ENCODE measurements around the gene AHCYL2. TPM values are rescaled to one million over a fixed set of nuclear protein-coding genes. Genes with fewer than 3 reads are reported as not detected.

Gene AHCYL2
- total and polyA plus RNA-seq, 9 donors = 8.7 to 25.8 (median 17.2) TPM

GRCh38 chr7:129205987-129206785 lies 18.6 kb upstream of the AHCYL2 start:
- H3K4me1 ChIP-seq (ENCODE audit: insufficient read depth) = no peaks in the 10 kb centered on the region
- no peak overlapping the region for H3K27ac ChIP-seq
- H3K36me3 ChIP-seq = no peaks in the 10 kb centered on the region
- TF ChIP-seq CTCF (IDR thresholded peaks at IDR 0.05) (no peak), POLR2A (IDR thresholded peaks at IDR 0.05) (no peak), EP300 (IDR thresholded peaks at IDR 0.05) (no peak)
- no peaks in the 10 kb centered on the region for H3K27me3 ChIP-seq
- H3K9me3 ChIP-seq = no peaks in the 10 kb centered on the region
- H3K4me3 ChIP-seq = no peak overlapping the region
- no peak for DNase-seq
- intact Hi-C loops (cut with DNase I) = no loop called here
- 89 to 92% (median 90%) methylated on average over 18 of the region's 18 CpGs for WGBS, 3 donors

DNA sequence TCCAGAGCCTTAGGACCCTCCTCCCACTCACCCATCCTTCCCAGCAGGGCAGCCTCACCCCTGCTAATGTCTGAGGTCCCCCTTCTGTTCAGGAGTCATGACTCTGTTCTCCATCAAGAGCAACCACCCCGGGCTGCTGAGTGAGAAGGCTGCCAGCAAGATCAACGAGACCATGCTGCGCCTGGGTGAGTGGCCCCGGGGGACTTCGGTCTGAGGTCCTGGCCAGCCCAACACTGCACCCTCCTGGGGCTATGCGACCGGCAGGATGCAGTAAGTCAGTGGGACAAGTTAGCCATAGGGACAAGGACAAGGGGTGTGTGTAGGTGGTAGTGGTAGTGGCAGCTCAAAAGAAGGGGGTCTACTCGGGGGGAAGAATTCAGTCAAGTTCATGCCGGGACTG lies 16.2 kb upstream of the AHCYL2 start:
- no peaks in the 10 kb centered on the region for H3K4me1 ChIP-seq (ENCODE audit: insufficient read depth)
- no peaks in the 10 kb centered on the region for H3K9me3 ChIP-seq
- no peak overlapping the region for H3K4me3 ChIP-seq
- no peak overlapping the region for H3K27ac ChIP-seq
- no peaks in the 10 kb centered on the region for H3K36me3 ChIP-seq
- intact Hi-C loops (cut with DNase I) = no loop called here
- WGBS, 3 donors = 53 to 67% (median 56%) methylated on average over 9 of the region's 9 CpGs
- peak in 1 of 5 donors; percentile 8 for DNase-seq
- no peaks in the 10 kb centered on the region for H3K27me3 ChIP-seq
- no peak for TF ChIP-seq CTCF (IDR thresholded peaks at IDR 0.05)

DNA sequence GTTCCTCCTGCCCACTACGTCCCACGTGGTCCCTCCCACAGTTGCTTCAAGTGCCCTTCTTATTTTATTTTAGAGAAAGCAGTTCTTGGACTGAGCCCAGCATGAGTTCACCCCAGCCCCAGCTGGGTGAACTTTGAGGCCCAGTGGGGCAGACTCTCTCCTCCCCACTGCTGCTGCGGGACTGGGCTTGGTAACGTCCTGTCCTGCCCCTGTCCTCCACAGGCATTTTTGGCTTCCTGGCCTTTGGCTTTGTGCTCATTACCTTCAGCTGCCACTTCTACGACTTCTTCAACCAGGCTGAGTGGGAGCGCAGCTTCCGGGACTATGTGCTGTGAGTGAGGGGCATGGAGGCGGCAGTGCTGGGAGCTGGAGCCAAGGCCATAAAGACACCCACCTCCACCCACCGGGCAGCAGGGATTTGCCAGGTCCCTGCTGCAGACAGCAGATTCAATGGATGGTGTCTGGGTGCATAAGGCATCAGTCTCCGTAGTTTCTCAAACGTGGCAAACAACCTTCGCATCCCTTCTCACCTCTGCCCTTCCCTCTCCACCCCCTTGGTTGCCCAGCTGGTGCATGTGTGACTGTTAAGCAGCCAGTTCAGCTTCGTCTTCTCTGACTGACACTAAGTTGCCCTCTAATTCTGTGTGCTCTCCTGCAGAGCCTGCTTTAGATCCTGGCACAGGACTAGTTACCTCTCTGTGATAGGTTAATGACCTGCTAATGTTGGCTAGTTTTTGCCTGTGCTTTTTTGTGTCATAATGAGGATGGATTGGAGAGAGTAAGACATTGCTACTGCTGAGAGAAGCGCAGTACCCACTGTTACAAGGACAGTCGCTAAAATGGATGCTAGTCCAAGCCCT lies 15.5 kb upstream of the AHCYL2 start:
- Histone ChIP-seq H3K4me3 (no peak overlapping the region), H3K36me3 (no peaks in the 10 kb centered on the region), H3K4me1 (ENCODE audit: insufficient read depth) (no peaks in the 10 kb centered on the region), H3K27me3 (no peaks in the 10 kb centered on the region), H3K27ac (no peak overlapping the region), H3K9me3 (no peaks in the 10 kb centered on the region)
- 61 to 74% (median 63%) methylated on average over 15 of the region's 15 CpGs for WGBS, 3 donors
- TF ChIP-seq CTCF (IDR thresholded peaks at IDR 0.05) (no peak), POLR2A (IDR thresholded peaks at IDR 0.05) (no peak), EP300 (IDR thresholded peaks at IDR 0.05) (no peak)
- intact Hi-C loops (cut with DNase I) = no loop called here
- peak in 3 of 5 donors; percentile 15 to 66 (median 26) for DNase-seq

DNA sequence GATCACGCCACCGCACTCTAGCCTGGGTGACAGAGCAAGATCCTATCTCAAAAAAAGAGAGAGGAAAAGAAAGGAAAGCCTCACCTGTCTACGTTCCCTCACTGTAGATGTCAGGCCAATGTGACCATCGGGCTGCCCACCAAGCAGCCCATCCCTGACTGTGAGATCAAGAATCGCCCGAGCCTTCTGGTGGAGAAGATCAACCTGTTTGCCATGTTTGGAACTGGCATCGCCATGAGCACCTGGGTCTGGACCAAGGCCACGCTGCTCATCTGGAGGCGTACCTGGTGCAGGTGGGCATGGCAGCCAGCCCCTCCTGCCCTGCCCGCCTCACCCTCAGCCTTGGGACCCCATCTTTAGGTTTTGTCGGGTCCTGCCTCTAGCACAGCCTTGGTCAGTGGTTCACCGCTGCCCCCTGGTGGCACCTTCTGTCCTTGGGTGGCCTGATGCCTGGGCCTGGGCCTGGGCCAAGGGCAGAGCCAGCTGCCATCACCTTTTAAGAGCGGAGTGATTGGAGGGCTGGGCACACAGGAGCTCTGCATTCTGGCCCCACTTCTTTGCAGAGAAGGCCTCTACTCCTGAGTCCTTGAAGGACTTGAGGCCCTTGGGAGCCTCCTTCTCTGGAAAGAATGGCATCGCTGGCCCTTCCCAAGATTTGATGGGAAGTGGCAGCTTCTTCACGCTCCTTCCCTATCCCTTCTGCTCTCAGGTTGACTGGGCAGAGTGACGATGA lies 14.4 kb upstream of the AHCYL2 start:
- Histone ChIP-seq H3K36me3 (no peaks in the 10 kb centered on the region), H3K4me3 (no peak overlapping the region), H3K27ac (no peak overlapping the region), H3K27me3 (no peaks in the 10 kb centered on the region), H3K4me1 (ENCODE audit: insufficient read depth) (no peaks in the 10 kb centered on the region), H3K9me3 (no peaks in the 10 kb centered on the region)
- DNase-seq = peak; percentile 69 to 89 (median 85)
- intact Hi-C loops (cut with DNase I) = loop anchor here (2.0 to 10.0 kb wide), 5 partner anchors 48 to 264 kb away; no protein-coding TSS in a partner anchor
- WGBS, 3 donors = 71 to 81% (median 73%) methylated on average over 16 of the region's 16 CpGs
- TF ChIP-seq EP300 (IDR thresholded peaks at IDR 0.05) (no peak), CTCF (IDR thresholded peaks at IDR 0.05) (peak; percentile 68 to 74 (median 73))

Measured in ovary (tissue), 9 donors.